Stimulated activated CD8-positive, alpha-beta memory T cell treated with anti-CD3 and anti-CD28 coated beads, Interleukin-4, amount 100 ng/mL, for 1 hour (primary cell): ENCODE measurements around the gene BEX1.
"Not testable (repeated sequence)": the region's sequence is repeated elsewhere in the genome, so short reads cannot be mapped to it uniquely, and the experiment has no call there.

Experiments used
- DNase-seq, 2 donors: peaks; one replicate each; pipeline ENCODE4 v3.0.0-alpha.2; 2020; ENCODE audit warnings: low read depth in 2 of 2, low spot score in 1 of 2

Gene BEX1

GRCh38 chrX:103063918-103064434, at the start of gene BEX1:
TSS of gene BEX1 (minus strand) at chrX:103064171. CDS start at chrX:103063274, 897 bp downstream.
- no peak for DNase-seq

GRCh38 chrX:103109497-103109896, 45.5 kb upstream of the BEX1 start:
- DNase-seq = not testable (repeated sequence)

- DNase-seq = no peak
Observed at GRCh38 chrX:103107836-103108235, 43.9 kb upstream of the BEX1 start.

- DNase-seq = not testable (repeated sequence)
Observed at GRCh38 chrX:103107227-103107737, 43.3 kb upstream of the BEX1 start.

GRCh38 chrX:103104370-103104769, 40.4 kb upstream of the BEX1 start:
- not testable (repeated sequence) for DNase-seq

GRCh38 chrX:103103866-103104265, 39.9 kb upstream of the BEX1 start:
- DNase-seq = not testable (repeated sequence)

- DNase-seq = no peak
Observed at GRCh38 chrX:103101299-103102042, 37.5 kb upstream of the BEX1 start.

GRCh38 chrX:103100484-103100883, 36.5 kb upstream of the BEX1 start:
- DNase-seq = no peak

GRCh38 chrX:103099691-103100090, 35.7 kb upstream of the BEX1 start:
- no peak for DNase-seq

GRCh38 chrX:103098488-103098887, 34.5 kb upstream of the BEX1 start:
- no peak for DNase-seq

GRCh38 chrX:103092942-103093341, 29.0 kb upstream of the BEX1 start, which contains the start of gene NXF3:
TSS of gene NXF3 (minus strand) at chrX:103093143. CDS start at chrX:103093023, 120 bp downstream.
- no peak for DNase-seq

- no peak for DNase-seq
Observed at GRCh38 chrX:103081051-103081450, 17.1 kb upstream of the BEX1 start.

GRCh38 chrX:103073467-103073866, 9.5 kb upstream of the BEX1 start:
- no peak for DNase-seq

GRCh38 chrX:103066606-103067005, 2.6 kb upstream of the BEX1 start:
- DNase-seq = no peak

- no peak for DNase-seq
Observed at GRCh38 chrX:103063191-103063845, 653 bp downstream of the BEX1 start.

GRCh38 chrX:103061486-103061885, 2.5 kb downstream of the BEX1 start:
- no peak for DNase-seq

- DNase-seq = no peak
Observed at GRCh38 chrX:103056902-103057301, 7.1 kb downstream of the BEX1 start.

- no peak for DNase-seq
Observed at GRCh38 chrX:103052625-103053024, 11.3 kb downstream of the BEX1 start.

- DNase-seq = no peak
Observed at GRCh38 chrX:103051260-103051789, 12.6 kb downstream of the BEX1 start.

- DNase-seq = not testable (repeated sequence)
Observed at GRCh38 chrX:103033371-103033770, 30.6 kb downstream of the BEX1 start.

GRCh38 chrX:103017542-103017941, 46.4 kb downstream of the BEX1 start:
- DNase-seq = no peak

GRCh38 chrX:103012945-103013344, 51.0 kb downstream of the BEX1 start:
- no peak for DNase-seq
